ENCODE results near the gene CEP170.
"Not testable (repeated sequence)": the region's sequence is repeated elsewhere in the genome, so short reads cannot be mapped to it uniquely, and the experiment has no call there.

The CEP170 gene

DNA sequence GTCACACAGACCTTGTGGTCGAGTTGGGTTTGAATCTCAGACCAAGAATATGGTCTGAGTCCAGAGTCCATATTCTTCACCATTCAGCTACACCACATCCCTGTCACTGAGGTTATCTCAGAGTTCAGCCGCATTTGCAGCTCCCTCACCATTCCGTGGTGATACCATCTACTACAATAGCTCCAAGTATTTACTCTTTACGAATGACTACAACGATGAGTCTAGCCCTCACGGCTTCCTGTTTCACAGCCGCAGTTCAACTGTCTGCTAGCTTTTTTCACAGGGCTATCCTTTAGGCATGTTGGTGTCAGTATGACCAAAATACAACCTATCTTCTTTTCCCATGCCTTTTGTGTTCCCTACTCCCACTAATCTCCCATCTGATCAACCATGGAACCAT lies 104.2 kb downstream of the CEP170 start:
- not testable (repeated sequence) for DNase-seq

GRCh38 chr1:243149120-243149519 lies 106.0 kb downstream of the CEP170 start:
- DNase-seq, result not testable (repeated sequence)

DNA sequence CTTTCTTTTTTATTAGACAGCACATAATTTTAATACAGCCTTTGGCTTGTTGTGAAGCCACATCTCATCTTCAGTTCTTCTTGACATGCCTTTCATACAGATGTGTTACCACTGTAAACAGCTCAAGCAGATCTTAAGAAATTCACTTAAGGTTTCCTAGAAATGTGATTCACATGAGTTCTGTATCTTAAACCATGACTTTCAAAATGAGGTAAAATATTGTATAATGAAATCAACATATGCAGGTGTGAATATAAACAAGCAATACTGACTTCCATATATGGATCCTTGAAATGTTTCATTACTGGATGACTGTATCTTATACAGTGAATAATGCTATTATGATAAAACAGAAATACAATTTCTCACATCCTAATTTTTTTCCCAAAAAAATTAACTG lies 107.7 kb downstream of the CEP170 start:
- DNase-seq, result not testable (repeated sequence)

- not testable (repeated sequence) for DNase-seq
Observed at GRCh38 chr1:243140498-243140897, 114.6 kb downstream of the CEP170 start.

GRCh38 chr1:243122876-243123409 lies 132.1 kb downstream of the CEP170 start:
- peak; percentile 77 for DNase-seq

DNA sequence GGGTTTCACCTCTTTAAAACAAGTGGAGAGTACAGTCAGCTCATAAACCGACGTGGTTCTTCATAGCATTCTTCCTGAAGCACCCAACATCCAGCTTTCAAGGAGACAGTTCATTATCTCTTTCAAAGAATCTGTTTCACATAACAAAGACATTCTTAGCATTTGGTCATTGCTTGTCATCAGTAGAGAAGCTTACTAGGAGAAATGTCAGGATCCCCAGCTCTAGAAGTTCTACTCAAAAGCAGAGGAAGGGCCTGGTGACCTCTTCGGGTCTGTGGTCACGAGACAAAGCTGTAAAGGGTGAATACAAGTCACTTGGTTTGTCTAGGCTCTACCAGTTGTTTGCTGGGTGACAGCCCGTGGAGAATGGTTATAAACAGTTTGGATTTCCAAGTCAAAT lies 133.1 kb downstream of the CEP170 start:
- DNase-seq, result not testable (repeated sequence)

GRCh38 chr1:243118601-243119322 lies 136.3 kb downstream of the CEP170 start:
- DNase-seq, result not testable (repeated sequence)

GRCh38 chr1:243116187-243116586 lies 138.9 kb downstream of the CEP170 start:
- not testable (repeated sequence) for DNase-seq

- DNase-seq, result peak; percentile 26
Observed at GRCh38 chr1:243114769-243115168, 140.3 kb downstream of the CEP170 start.

- DNase-seq, result peak; percentile 82
Observed at GRCh38 chr1:243114059-243114713, 140.9 kb downstream of the CEP170 start.

DNA sequence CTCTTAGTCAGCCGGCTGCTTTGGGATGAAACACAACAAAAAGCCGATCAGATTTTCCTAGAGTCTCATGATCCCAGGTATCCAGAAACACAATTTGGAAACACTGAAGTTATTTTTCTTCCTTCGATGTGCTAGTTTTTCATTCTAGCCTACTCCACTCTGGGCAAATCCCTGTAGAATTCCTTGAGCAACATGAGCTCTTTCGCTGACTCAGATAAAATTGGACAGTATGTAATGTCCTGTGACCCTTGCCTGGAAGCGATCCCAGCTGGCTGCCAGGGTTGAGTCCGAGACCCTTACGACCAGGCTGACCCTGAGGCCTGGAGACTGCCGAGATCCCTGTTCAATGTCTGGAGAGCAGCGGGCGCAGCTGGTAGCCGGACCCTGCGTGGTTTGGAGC lies 147.9 kb downstream of the CEP170 start:
- DNase-seq, result not testable (repeated sequence)

- DNase-seq, result not testable (repeated sequence)
Observed at GRCh38 chr1:243105652-243106332, 149.3 kb downstream of the CEP170 start.

GRCh38 chr1:243105104-243105503 lies 150.0 kb downstream of the CEP170 start:
- not testable (repeated sequence) for DNase-seq

GRCh38 chr1:243104452-243104851 lies 150.6 kb downstream of the CEP170 start:
- not testable (repeated sequence) for DNase-seq

- not testable (repeated sequence) for DNase-seq
Observed at GRCh38 chr1:243101551-243102050, 153.5 kb downstream of the CEP170 start.

DNA sequence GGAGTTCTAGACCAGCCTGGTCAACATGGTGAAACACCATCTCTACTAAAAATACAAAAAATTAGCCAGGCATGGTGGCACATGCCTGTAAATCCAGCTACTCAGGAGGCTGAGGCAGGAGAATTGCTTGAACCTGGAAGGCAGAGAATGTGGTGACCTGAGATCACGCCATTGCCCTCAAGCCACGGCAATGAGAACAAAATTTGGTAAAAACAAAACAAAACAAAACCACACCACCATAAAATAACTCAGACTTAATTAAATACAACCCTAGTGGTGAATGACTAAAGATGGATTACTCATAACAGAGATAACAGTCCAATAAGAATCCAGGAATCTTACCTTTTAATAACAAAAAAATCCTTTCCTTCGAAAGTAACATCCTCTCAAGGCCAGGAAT lies 167.7 kb downstream of the CEP170 start:
- not testable (repeated sequence) for DNase-seq

Measured in DMS79 treated with DMSO at 0.1 percent for 48 hours (cell line).